DMS79 (cell line): ENCODE results near the gene C19orf44.
A peak's percentile ranks its signal among the peaks of the same experiment; 100 is the strongest.
"Not testable (repeated sequence)": the region's sequence is repeated elsewhere in the genome, so short reads cannot be mapped to it uniquely, and the experiment has no call there.

Source experiments
- DNase-seq: peaks from one replicate; lab custom pipeline; 2025; lab: John Stamatoyannopoulos, UW

The C19orf44 gene

GRCh38 chr19:16495982-16496612 lies at the start of gene C19orf44, which contains the start of gene CALR3:
Gene C19orf44, plus strand, starts transcription at chr19:16496394. Its CDS starts 4,399 bp downstream, at chr19:16500793.
Gene CALR3, minus strand, starts transcription at chr19:16496167. Its CDS starts 38 bp downstream, at chr19:16496129.
- peak; percentile 99 for DNase-seq

GRCh38 chr19:16446724-16447368 lies 49.3 kb upstream of the C19orf44 start:
- no peak for DNase-seq

DNA sequence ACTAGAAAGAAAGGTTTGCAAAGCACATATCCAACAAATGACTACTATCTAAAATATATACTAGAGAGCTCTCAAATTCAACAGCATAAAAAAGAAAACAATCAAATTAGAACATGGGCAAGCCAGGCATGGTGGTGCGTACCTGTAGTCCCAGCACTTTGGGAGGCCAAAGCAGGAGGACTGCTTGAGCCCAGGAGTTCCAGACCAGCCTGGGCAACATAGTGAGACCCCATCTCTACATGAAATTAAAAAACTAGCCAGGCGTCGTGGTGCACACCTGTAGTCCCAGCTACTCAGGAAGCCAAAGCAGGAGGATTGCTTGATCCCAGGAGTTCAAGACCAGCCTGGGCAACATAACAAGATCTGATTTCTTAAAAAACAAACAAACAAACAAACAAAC lies 47.3 kb upstream of the C19orf44 start:
- not testable (repeated sequence) for DNase-seq

- no peak for DNase-seq
Observed at GRCh38 chr19:16449330-16449961, 46.7 kb upstream of the C19orf44 start.

DNA sequence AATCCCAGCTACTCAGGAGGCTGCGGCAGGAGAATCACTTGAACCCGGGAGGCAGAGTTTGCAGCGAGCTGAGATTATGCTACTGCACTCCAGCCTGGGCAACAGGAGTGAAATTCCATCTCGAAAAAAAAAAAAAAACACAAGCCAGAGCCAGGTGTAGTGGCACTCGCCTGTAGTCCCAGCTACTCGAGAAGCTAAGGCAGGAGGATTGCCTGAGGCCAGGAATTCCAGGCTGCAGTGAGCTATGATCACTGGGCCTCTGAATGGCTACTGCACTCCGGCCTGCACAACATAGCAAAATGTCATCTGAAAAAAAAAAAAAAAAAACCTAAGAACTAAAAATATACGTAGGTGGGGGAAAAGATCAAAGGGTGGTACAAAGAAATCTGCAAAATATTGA lies 43.9 kb upstream of the C19orf44 start:
- peak; percentile 52 for DNase-seq

DNA sequence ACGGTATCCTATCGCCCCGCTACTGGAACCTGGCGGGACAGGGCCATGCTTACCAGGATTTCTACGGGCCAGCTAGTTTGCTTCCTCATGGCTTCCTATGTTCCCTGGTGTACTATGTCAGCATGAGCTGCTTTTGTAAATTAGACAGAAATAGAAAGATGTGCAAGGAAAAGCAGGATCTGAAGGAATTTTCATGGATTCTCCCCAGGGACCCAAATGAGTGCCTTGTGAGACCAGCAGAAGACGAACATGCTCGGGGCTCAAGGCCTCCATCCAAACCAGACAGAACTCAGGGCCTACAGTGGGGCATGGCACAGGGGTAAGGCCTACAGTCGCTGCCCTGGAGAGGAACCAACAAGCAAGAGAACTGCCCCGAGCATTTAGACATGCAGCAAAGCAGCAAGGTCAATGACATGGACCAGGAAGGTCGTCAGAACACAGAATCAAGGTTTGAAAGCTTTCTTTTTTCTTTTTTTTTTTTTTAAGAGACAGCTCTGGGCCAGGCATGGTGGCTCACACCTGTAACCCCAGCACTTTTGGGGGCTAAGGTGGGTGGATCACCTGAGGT lies 41.8 kb upstream of the C19orf44 start:
- DNase-seq, result no peak

GRCh38 chr19:16455489-16455888 lies 40.7 kb upstream of the C19orf44 start:
- DNase-seq, result no peak

GRCh38 chr19:16456652-16457194 lies 39.5 kb upstream of the C19orf44 start:
- DNase-seq, result no peak

DNA sequence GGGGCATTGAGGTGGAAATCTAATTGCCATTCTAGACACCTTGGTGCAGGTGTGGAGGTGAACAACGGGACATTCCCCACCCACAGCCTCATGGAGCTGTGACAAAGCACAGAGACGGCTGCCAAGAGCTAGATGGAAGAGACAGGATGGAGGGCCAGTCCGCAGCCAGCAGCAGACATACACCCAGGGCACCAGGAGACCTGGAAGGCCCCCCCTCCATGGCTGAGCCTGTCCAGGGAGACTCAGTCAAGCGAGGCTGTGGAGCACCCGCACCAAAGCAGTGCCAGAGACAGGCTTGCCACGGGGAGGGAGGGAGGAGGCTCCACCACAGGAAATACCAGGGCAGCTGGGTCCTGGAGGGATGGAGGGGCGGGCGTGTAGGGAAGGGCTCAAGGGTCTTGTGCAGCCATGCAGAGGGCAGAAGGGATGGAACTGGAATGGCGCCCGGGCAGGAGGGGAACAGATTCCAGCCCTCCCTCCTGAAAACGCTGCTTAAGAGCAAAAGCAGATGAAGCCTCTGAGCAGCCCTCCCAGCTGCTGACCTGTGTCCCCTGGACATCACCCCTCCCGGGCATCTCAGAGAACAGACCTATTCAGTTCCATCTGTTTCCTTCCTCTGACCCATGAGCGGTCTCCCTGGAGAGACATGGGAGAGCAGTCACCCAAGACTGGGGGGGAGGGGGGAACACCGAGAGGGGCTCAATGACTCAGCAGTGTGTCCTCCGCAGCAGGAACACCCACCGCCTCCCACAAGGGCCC lies 38.8 kb upstream of the C19orf44 start:
- peak; percentile 80 for DNase-seq

DNA sequence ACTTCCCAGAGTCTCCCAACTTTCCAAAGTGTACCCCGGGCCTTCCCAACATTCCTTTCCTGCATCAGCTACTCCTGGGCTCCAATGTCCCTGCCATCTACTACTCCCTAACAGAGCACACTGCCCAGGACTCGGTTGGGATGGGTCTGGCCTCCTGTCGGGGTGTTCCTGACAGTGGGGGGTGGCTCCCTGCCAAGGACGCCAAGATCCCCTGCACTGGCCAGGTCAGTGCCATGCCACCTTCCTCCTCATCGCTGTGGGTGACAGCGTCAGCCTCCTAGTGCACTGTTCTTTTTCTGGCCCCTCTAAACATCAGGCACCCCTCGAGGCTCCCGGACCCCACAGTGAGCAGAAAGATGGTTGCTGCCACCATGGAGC lies 38.3 kb upstream of the C19orf44 start:
- DNase-seq, result no peak

GRCh38 chr19:16458391-16459341 lies 37.5 kb upstream of the C19orf44 start:
- DNase-seq, result peak; percentile 13

DNA sequence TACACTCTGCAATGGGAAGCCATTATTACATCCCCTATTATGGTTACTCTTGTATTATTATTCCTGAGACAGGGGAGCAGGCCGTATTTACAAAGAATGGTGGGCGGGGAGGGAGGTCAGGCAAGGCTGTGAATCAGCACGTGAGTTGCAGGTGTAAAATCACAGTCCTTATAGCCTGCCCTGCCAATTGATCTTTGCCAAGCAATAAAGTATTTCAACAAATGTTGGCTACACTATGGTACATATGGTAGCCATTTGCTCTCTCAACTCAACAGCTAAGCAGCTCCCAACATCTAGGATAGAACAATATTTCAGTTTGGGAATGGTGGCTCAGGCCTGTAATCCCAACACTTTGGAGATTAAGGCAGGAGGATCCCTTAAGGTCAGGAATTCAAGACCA lies 36.5 kb upstream of the C19orf44 start:
- no peak for DNase-seq

GRCh38 chr19:16460454-16460853 lies 35.7 kb upstream of the C19orf44 start:
- no peak for DNase-seq

- DNase-seq, result no peak
Observed at GRCh38 chr19:16461630-16462051, 34.6 kb upstream of the C19orf44 start.

DNA sequence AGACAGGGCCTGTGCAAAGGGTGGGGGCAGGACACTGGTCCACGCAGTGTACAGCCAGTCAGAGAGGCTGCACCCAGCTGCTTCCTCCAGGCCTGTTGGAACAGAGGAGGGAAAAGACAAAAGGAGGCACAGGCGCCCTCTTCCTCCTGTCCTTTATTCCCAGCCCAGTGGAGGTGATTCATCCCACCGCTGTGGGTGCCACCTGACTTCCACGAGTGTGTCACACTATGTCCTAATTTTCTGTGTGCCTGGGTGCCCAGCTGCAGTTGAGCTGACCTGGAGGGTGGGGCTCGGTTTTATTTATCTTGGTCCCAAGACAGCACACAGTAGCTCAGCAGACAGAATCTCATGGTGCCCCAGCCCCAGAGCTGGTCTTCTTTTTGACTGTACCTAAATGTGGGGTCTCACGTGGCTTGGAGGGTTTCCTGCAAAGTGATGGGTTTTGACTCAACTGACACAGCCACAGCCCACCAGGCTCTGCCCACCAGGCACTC lies 33.4 kb upstream of the C19orf44 start:
- DNase-seq, result no peak

GRCh38 chr19:16463341-16463990 lies 32.7 kb upstream of the C19orf44 start:
- no peak for DNase-seq

DNA sequence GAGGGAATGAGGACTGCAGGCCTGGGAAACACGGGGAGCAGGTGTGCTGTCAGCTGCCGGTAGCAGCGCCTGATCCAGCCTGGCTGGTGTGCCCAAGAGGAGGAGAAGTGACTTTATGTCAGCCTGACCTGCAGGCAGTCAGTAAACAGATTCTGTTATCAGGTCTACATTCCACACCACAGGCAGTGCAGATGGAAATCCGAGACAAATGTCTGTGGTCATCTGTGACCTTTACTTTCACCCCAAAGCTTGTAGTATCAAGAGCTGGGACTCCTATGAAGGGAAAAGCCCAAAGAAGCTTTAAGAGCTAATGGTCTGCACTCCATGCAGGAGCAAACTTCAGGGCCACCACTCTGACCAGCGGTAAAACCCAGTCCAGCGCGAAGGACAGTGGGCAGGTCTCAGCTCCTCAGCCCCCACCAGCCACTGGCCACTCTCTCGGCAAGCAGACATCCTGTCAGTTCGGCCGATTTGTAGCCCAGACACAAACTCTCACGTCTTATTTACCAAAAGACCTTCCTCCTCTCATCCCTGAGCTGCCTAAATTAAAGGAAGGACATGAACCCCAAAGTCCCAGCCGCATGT lies 32.1 kb upstream of the C19orf44 start:
- no peak for DNase-seq

- no peak for DNase-seq
Observed at GRCh38 chr19:16465239-16465638, 31.0 kb upstream of the C19orf44 start.

GRCh38 chr19:16466802-16467427 lies 29.3 kb upstream of the C19orf44 start:
- not testable (repeated sequence) for DNase-seq
